CD8-positive, alpha-beta memory T cell (primary cell): Measurements from ENCODE around the gene TBL1X. TPM values are rescaled to one million over a fixed set of nuclear protein-coding genes. Genes with fewer than 3 reads are reported as not detected.
A peak's percentile ranks its signal among the peaks of the same experiment; 100 is the strongest.

Experiments used
- CTCF ChIA-PET: fragments of 350-600 bp; sonication (Branson Sonifier 250); formaldehyde crosslinking; loops from one replicate; lab custom pipeline; 2021; ENCODE audit warnings: antibody characterized with exemption; lab: Charles Lee
- POLR2A ChIA-PET: fragments of 350-600 bp; sonication (Branson Sonifier 250); formaldehyde crosslinking; loops from one replicate; lab custom pipeline; 2021; ENCODE audit warnings: antibody characterized with exemption; lab: Charles Lee
- DNase-seq, 5 donors: peaks; one replicate each; pipeline versions ENCODE4 v3.0.0 to v3.0.0-alpha.2; 2020 to 2022; ENCODE audit warnings: mixed read lengths in 1 of 5
- H3K27ac ChIP-seq: one replicate; pipeline ENCODE4 v1.7.0; 2013; ENCODE audit warnings: low read depth, mild to moderate bottlenecking, low read length, moderate library complexity
- H3K27me3 ChIP-seq: 2 replicates; pipeline ENCODE4 v1.7.0; 2013; ENCODE audit warnings: low read length, mild to moderate bottlenecking; ENCODE audit not compliant: insufficient read depth, poor library complexity, severe bottlenecking
- H3K36me3 ChIP-seq: 2 replicates; pipeline ENCODE4 v1.7.0; 2013; ENCODE audit warnings: mild to moderate bottlenecking, low read length, moderate library complexity; ENCODE audit not compliant: insufficient read depth
- H3K4me1 ChIP-seq: 2 replicates; pipeline ENCODE4 v1.7.0; 2013; ENCODE audit warnings: mild to moderate bottlenecking, low read length, moderate library complexity; ENCODE audit not compliant: insufficient read depth
- H3K4me3 ChIP-seq: 2 replicates; pipeline ENCODE4 v1.7.0; 2013; ENCODE audit warnings: mild to moderate bottlenecking, low read length
- H3K9me3 ChIP-seq: 2 replicates; pipeline ENCODE4 v1.7.0; 2013; ENCODE audit warnings: mild to moderate bottlenecking, low read length
- H3K27ac Mint-ChIP-seq, 8 donors: one replicate each; pipeline ENCODE4 v1.8.0; 2020 to 2021; ENCODE audit warnings: mixed read lengths in 8 of 8, mild to moderate bottlenecking in 6 of 8, inconsistent platforms in 3 of 8, moderate library complexity in 3 of 8
- H3K27me3 Mint-ChIP-seq, 2 donors: one replicate each; pipeline ENCODE4 v1.8.0; 2020 to 2021; ENCODE audit warnings: mixed read lengths in 2 of 2, mild to moderate bottlenecking in 1 of 2, moderate library complexity in 1 of 2
- H3K36me3 Mint-ChIP-seq, 3 donors: one replicate each; pipeline ENCODE4 v1.8.0; 2020 to 2021; ENCODE audit warnings: mixed read lengths in 3 of 3, inconsistent platforms in 1 of 3, mild to moderate bottlenecking in 1 of 3
- H3K4me1 Mint-ChIP-seq, 3 donors: one replicate each; pipeline ENCODE4 v1.8.0; 2020 to 2021; ENCODE audit warnings: mixed read lengths in 3 of 3, inconsistent platforms in 1 of 3, mild to moderate bottlenecking in 1 of 3
- H3K4me3 Mint-ChIP-seq, 7 donors: one replicate each; pipeline ENCODE4 v1.8.0; 2020 to 2021; ENCODE audit warnings: mixed read lengths in 7 of 7, mild to moderate bottlenecking in 6 of 7, moderate library complexity in 4 of 7, inconsistent platforms in 2 of 7
- H3K9me3 Mint-ChIP-seq, 5 donors: one replicate each; pipeline ENCODE4 v1.8.0; 2020 to 2022; ENCODE audit warnings: mixed read lengths in 5 of 5, mild to moderate bottlenecking in 3 of 5, moderate library complexity in 2 of 5, inconsistent platforms in 1 of 5
- polyA plus RNA-seq: library from polyadenylated mRNA; unstranded; fragments of 300-500 nt; fragmentation: Illumina TruSeq; gene quantifications from one replicate; pipeline ENCODE4 v1.2.3, GENCODE V29; 2021
- total RNA-seq, 2 experiments: library from RNA; stranded (reverse); gene quantifications; one replicate each; pipeline ENCODE4 v1.2.3, GENCODE V29; 2021

The TBL1X gene
- total and polyA plus RNA-seq, 3 experiments from 2014 or later = 16.1 to 25.0 (median 21.3) TPM

GRCh38 chrX:9519546-9520216, 54.8 kb downstream of the TBL1X start:
- DNase-seq = no peak
- no peak overlapping the region for H3K4me3 ChIP-seq
- no peaks in the 10 kb centered on the region for H3K36me3 ChIP-seq
- H3K9me3 ChIP-seq = no peaks in the 10 kb centered on the region
- peaks cover 13% of the 10 kb centered on the region for H3K4me1 ChIP-seq
- Mint-ChIP-seq H3K4me1 (peaks cover 22 to 49% (median 26%) of the 10 kb centered on the region in 3 donors), H3K27ac (no peak overlapping the region), H3K9me3 (no peaks in the 10 kb centered on the region), H3K4me3 (no peak overlapping the region), H3K36me3 (no peaks in the 10 kb centered on the region), H3K27me3 (peaks cover 0 to under 1% of the 10 kb centered on the region in 2 donors)
- CTCF ChIA-PET = no interaction called here
- POLR2A ChIA-PET = no interaction called here
- no peak overlapping the region for H3K27ac ChIP-seq
- no peaks in the 10 kb centered on the region for H3K27me3 ChIP-seq

GRCh38 chrX:9520217-9520590, 55.3 kb downstream of the TBL1X start:
- no peak for DNase-seq
- ChIA-PET CTCF (no interaction called here), POLR2A (no interaction called here)
- no peaks in the 10 kb centered on the region for H3K9me3 Mint-ChIP-seq
- H3K4me3 Mint-ChIP-seq = no peak overlapping the region
- Histone ChIP-seq H3K27me3 (no peaks in the 10 kb centered on the region), H3K9me3 (no peaks in the 10 kb centered on the region), H3K27ac (no peak overlapping the region), H3K4me3 (no peak overlapping the region), H3K36me3 (no peaks in the 10 kb centered on the region), H3K4me1 (peaks cover 13% of the 10 kb centered on the region)
- peaks cover 18 to 49% (median 23%) of the 10 kb centered on the region in 3 donors for H3K4me1 Mint-ChIP-seq
- H3K27me3 Mint-ChIP-seq = no peaks in the 10 kb centered on the region
- no peaks in the 10 kb centered on the region for H3K36me3 Mint-ChIP-seq
- H3K27ac Mint-ChIP-seq = peak overlapping the region in 1 of 8 donors; percentile 68

- ChIA-PET POLR2A (no interaction called here), CTCF (no interaction called here)
- no peaks in the 10 kb centered on the region for H3K36me3 Mint-ChIP-seq
- no peaks in the 10 kb centered on the region for H3K27me3 Mint-ChIP-seq
- DNase-seq = no peak
- no peak overlapping the region for H3K4me3 Mint-ChIP-seq
- peak overlapping the region in 2 of 8 donors; percentile 52 to 61 for H3K27ac Mint-ChIP-seq
- Histone ChIP-seq H3K9me3 (no peaks in the 10 kb centered on the region), H3K4me3 (no peak overlapping the region), H3K4me1 (no peaks in the 10 kb centered on the region), H3K27ac (no peak overlapping the region), H3K36me3 (no peaks in the 10 kb centered on the region), H3K27me3 (no peaks in the 10 kb centered on the region)
- H3K4me1 Mint-ChIP-seq = peaks cover 4 to 41% (median 11%) of the 10 kb centered on the region in 3 donors
- H3K9me3 Mint-ChIP-seq = no peaks in the 10 kb centered on the region
Observed at GRCh38 chrX:9522378-9523155, 57.7 kb downstream of the TBL1X start.

GRCh38 chrX:9525511-9526248, 60.8 kb downstream of the TBL1X start:
- Histone ChIP-seq H3K27me3 (no peaks in the 10 kb centered on the region), H3K4me1 (peaks cover 7% of the 10 kb centered on the region), H3K27ac (no peak overlapping the region), H3K4me3 (no peak overlapping the region), H3K9me3 (no peaks in the 10 kb centered on the region), H3K36me3 (no peaks in the 10 kb centered on the region)
- Mint-ChIP-seq H3K27me3 (peaks cover 0 to 5% of the 10 kb centered on the region in 2 donors), H3K36me3 (no peaks in the 10 kb centered on the region), H3K27ac (peak overlapping the region in 1 of 8 donors; percentile 6), H3K4me1 (peaks cover 21 to 53% (median 25%) of the 10 kb centered on the region in 3 donors), H3K9me3 (peaks cover 0 to 2% (median 0%) of the 10 kb centered on the region in 5 donors), H3K4me3 (no peak overlapping the region)
- ChIA-PET POLR2A (no interaction called here), CTCF (no interaction called here)
- DNase-seq = no peak

- Histone ChIP-seq H3K27me3 (no peaks in the 10 kb centered on the region), H3K36me3 (no peaks in the 10 kb centered on the region), H3K4me1 (peaks cover 9% of the 10 kb centered on the region), H3K27ac (no peak overlapping the region), H3K4me3 (no peak overlapping the region), H3K9me3 (no peaks in the 10 kb centered on the region)
- H3K36me3 Mint-ChIP-seq = no peaks in the 10 kb centered on the region
- ChIA-PET POLR2A (no interaction called here), CTCF (no interaction called here)
- no peak overlapping the region for H3K27ac Mint-ChIP-seq
- H3K4me3 Mint-ChIP-seq = no peak overlapping the region
- DNase-seq = no peak
- peaks cover 28 to 57% (median 33%) of the 10 kb centered on the region in 3 donors for H3K4me1 Mint-ChIP-seq
- peaks cover 0 to 5% of the 10 kb centered on the region in 2 donors for H3K27me3 Mint-ChIP-seq
- peaks cover 0 to 2% (median 0%) of the 10 kb centered on the region in 5 donors for H3K9me3 Mint-ChIP-seq
Observed at GRCh38 chrX:9526965-9527364, 62.1 kb downstream of the TBL1X start.

- peaks cover 0 to 2% (median 0%) of the 10 kb centered on the region in 5 donors for H3K9me3 Mint-ChIP-seq
- H3K27me3 Mint-ChIP-seq = peaks cover 0 to 5% of the 10 kb centered on the region in 2 donors
- no peak overlapping the region for H3K27ac ChIP-seq
- DNase-seq = no peak
- H3K9me3 ChIP-seq = no peaks in the 10 kb centered on the region
- peaks cover 29 to 54% (median 33%) of the 10 kb centered on the region in 3 donors for H3K4me1 Mint-ChIP-seq
- H3K36me3 Mint-ChIP-seq = no peaks in the 10 kb centered on the region
- no peak overlapping the region for H3K27ac Mint-ChIP-seq
- peaks cover 9% of the 10 kb centered on the region for H3K4me1 ChIP-seq
- H3K4me3 ChIP-seq = no peak overlapping the region
- no peaks in the 10 kb centered on the region for H3K27me3 ChIP-seq
- POLR2A ChIA-PET = no interaction called here
- no peaks in the 10 kb centered on the region for H3K36me3 ChIP-seq
- H3K4me3 Mint-ChIP-seq = no peak overlapping the region
- CTCF ChIA-PET = no interaction called here
Observed at GRCh38 chrX:9528498-9528897, 63.6 kb downstream of the TBL1X start.

- Mint-ChIP-seq H3K4me1 (peaks cover 32 to 60% (median 33%) of the 10 kb centered on the region in 3 donors), H3K36me3 (no peaks in the 10 kb centered on the region), H3K9me3 (peaks cover 0 to 2% (median 0%) of the 10 kb centered on the region in 5 donors), H3K27me3 (peaks cover 0 to 7% of the 10 kb centered on the region in 2 donors), H3K27ac (peak overlapping the region in 1 of 8 donors; percentile 17), H3K4me3 (peak overlapping the region in 1 of 7 donors; percentile 29)
- ChIA-PET CTCF (no interaction called here), POLR2A (no interaction called here)
- Histone ChIP-seq H3K4me1 (peaks cover 9% of the 10 kb centered on the region), H3K27me3 (no peaks in the 10 kb centered on the region), H3K36me3 (no peaks in the 10 kb centered on the region), H3K9me3 (no peaks in the 10 kb centered on the region), H3K4me3 (no peak overlapping the region), H3K27ac (no peak overlapping the region)
- DNase-seq = no peak
Observed at GRCh38 chrX:9529223-9529622, 64.4 kb downstream of the TBL1X start.
